Transverse colon (tissue), 4 donors: Measurements from ENCODE around the gene NBL1. TPM values are rescaled to one million over a fixed set of nuclear protein-coding genes. Genes with fewer than 3 reads are reported as not detected.
A peak's percentile ranks its signal among the peaks of the same experiment; 100 is the strongest.

Experiments used
- DNase-seq: peaks from one replicate; pipeline ENCODE4 v3.0.0-alpha.2; 2019
- H3K27ac ChIP-seq, 4 donors: fragments of 200-600 bp; sonication (generic); 2 replicates each; pipeline ENCODE4 v1.5.1; 2016 to 2018; ENCODE audit warnings: inconsistent platforms in 4 of 4
- H3K27me3 ChIP-seq: fragments of 200-600 bp; sonication (generic); 2 replicates; pipeline ENCODE4 v1.5.1; 2017; ENCODE audit warnings: inconsistent platforms
- H3K36me3 ChIP-seq, 4 donors: fragments of 200-600 bp; sonication (generic); 2 replicates each; pipeline ENCODE4 v1.5.1; 2017 to 2019; ENCODE audit warnings: inconsistent platforms in 4 of 4
- H3K4me1 ChIP-seq, 4 donors: fragments of 200-600 bp; sonication (generic); 2 replicates each; pipeline ENCODE4 v1.5.1; 2017 to 2020; ENCODE audit warnings: inconsistent platforms in 4 of 4
- H3K4me3 ChIP-seq, 4 donors: fragments of 200-600 bp; sonication (generic); 1 replicate in 1 of 4; 2 replicates in 3 of 4; pipeline versions ENCODE4 v1.5.1 to v1.6.1; 2017 to 2019; ENCODE audit warnings: inconsistent platforms in 4 of 4
- H3K9me3 ChIP-seq, 2 donors: fragments of 200-600 bp; sonication (generic); 2 replicates each; pipeline ENCODE4 v1.5.1; 2017 to 2019; ENCODE audit warnings: inconsistent platforms in 2 of 2
- EP300 ChIP-seq: sonication (generic); formaldehyde crosslinking; IDR thresholded peaks from one replicate; pipeline ENCODE4 v1.6.1; 2017; ENCODE audit warnings: antibody characterized with exemption, low read depth
- POLR2A ChIP-seq: fragments of 450-650 bp; IDR thresholded peaks from one replicate; pipeline ENCODE4 v1.6.1; 2016; ENCODE audit warnings: antibody characterized with exemption, mild to moderate bottlenecking, moderate library complexity
- POLR2AphosphoS5 ChIP-seq, 3 donors: sonication (generic); formaldehyde crosslinking; IDR thresholded peaks; one replicate each; pipeline ENCODE4 v1.6.1; 2016; ENCODE audit warnings: antibody characterized with exemption in 3 of 3
- WGBS, 2 donors: methylation state at CpG; one replicate each; pipeline ENCODE4 v1.1.5; 2018; ENCODE audit warnings: low coverage in 1 of 2; 5-methylcytosine and 5-hydroxymethylcytosine counted together
- in situ Hi-C, 4 donors: fragments of 200-750 bp; cut with MboI; loops; one replicate each; pipeline versions ENCODE4 v1.15.0 to v1.15.1; 2017; ENCODE audit warnings: low sequenced_read_pairs in 3 of 4, low pct_ligation_motif_present in 1 of 4, low pct_unique_long_range_greater_than_20kb in 1 of 4
- intact Hi-C: fragments of 100-400 bp; cut with DNase I; formaldehyde crosslinking; loops from one replicate; pipeline ENCODE4 v1.15.1; 2023; ENCODE audit warnings: low total_unique reads
- total RNA-seq, 4 donors: library from RNA; depleted of rRNA; stranded (reverse); fragments of >200 nt; gene quantifications; one replicate each; pipeline ENCODE4 v1.1.0, GENCODE V29; 2016
- TF ChIP-seq, protein P1 (sequence below), 5 experiments: fragments of 200-600 bp in 3 of 5; fragments of 450-650 bp in 2 of 5; sonication (generic) in 3 of 5; IDR thresholded peaks; 1 replicate in 2 of 5; 2 replicates in 3 of 5; pipeline ENCODE4 v1.5.1; 2016 to 2017; ENCODE audit warnings: antibody characterized with exemption in 5 of 5, inconsistent platforms in 3 of 5, mild to moderate bottlenecking in 2 of 5, moderate library complexity in 1 of 5

Gene NBL1
- total RNA-seq, 4 donors from 2014 or later: 122 to 238 (median 204) TPM

DNA sequence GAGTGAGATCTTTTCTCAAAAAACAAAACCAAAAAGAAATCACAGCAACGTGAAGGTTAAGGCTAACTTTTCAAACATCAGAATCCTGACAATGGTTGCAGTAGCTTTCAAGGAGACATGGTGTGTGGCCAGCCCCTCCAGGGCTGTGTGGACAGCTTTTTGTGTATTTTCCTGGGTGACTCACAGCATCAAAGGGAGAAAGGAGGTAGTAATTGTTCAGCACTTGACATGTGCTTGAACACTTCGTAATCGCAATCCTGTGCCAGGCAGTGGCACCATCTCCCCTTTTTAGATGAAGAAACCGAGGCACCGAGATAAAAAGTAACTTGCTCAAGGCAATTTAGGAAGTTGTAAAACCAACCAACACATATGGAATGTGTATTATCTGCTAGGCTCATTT, 10.3 kb downstream of the NBL1 start:
- no peaks in the 10 kb centered on the region for H3K27me3 ChIP-seq
- intact Hi-C loops (loop anchor here (2.0 kb wide), 1 partner anchor 310 kb away; no protein-coding TSS in a partner anchor), in situ Hi-C loops (loop anchor here (5.0 to 25.0 kb wide), 5 partner anchors 160 to 312 kb away; partner anchors contain the start of gene CAPZB (in 1 of the 4))
- H3K9me3 ChIP-seq: no peaks in the 10 kb centered on the region
- peak overlapping the region in 1 of 4 donors; percentile 4 for H3K27ac ChIP-seq
- H3K36me3 ChIP-seq: peaks cover 0 to 10% (median 4%) of the 10 kb centered on the region in 4 donors
- no peak overlapping the region for H3K4me3 ChIP-seq
- WGBS, 2 donors: 69 to 75% methylated on average over 2 to 5 of the region's 5 CpGs
- peaks cover 18 to 43% (median 29%) of the 10 kb centered on the region in 4 donors for H3K4me1 ChIP-seq
- no peak for DNase-seq
- no peak for TF ChIP-seq POLR2AphosphoS5 (IDR thresholded peaks at IDR 0.05)
- TF ChIP-seq POLR2A: no peak
- TF ChIP-seq, protein P1, sequence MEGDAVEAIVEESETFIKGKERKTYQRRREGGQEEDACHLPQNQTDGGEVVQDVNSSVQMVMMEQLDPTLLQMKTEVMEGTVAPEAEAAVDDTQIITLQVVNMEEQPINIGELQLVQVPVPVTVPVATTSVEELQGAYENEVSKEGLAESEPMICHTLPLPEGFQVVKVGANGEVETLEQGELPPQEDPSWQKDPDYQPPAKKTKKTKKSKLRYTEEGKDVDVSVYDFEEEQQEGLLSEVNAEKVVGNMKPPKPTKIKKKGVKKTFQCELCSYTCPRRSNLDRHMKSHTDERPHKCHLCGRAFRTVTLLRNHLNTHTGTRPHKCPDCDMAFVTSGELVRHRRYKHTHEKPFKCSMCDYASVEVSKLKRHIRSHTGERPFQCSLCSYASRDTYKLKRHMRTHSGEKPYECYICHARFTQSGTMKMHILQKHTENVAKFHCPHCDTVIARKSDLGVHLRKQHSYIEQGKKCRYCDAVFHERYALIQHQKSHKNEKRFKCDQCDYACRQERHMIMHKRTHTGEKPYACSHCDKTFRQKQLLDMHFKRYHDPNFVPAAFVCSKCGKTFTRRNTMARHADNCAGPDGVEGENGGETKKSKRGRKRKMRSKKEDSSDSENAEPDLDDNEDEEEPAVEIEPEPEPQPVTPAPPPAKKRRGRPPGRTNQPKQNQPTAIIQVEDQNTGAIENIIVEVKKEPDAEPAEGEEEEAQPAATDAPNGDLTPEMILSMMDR (IDR thresholded peaks at IDR 0.05): no peak
- no peak for TF ChIP-seq EP300

DNA sequence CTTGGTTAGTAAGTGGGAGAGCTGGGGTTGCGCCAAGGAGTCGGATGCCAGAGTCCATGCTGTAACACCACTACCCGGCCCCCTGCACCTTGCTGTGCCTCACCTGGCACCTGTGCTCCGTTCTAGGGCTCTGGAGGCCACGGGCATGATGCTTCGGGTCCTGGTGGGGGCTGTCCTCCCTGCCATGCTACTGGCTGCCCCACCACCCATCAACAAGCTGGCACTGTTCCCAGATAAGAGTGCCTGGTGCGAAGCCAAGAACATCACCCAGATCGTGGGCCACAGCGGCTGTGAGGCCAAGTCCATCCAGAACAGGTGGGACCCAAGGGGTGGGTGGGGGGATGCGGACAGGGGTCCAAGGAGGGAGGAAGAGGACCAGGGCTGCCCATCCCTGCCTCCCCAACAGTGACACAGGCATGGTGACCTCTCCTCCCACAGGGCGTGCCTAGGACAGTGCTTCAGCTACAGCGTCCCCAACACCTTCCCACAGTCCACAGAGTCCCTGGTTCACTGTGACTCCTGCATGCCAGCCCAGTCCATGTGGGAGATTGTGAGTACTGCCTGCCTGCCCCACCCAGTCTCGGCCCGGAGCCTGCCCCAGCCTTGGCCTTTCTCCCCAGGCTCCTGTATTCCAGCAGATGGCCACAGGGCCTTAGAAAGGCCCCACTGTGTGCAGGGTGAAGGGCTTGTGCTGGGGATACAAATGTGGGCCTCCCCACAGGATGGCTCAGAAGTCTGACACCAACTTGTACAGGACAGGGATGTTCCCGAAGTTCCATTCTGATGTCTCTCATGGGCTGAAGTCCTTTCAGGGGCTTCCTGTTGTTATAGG, 11.0 kb downstream of the NBL1 start:
- H3K27ac ChIP-seq: peak overlapping the region in 1 of 4 donors; percentile 4
- in situ Hi-C loops: loop anchor here (5.0 to 25.0 kb wide), 5 partner anchors 160 to 313 kb away; partner anchors contain the start of gene CAPZB (in 1 of the 4)

DNA sequence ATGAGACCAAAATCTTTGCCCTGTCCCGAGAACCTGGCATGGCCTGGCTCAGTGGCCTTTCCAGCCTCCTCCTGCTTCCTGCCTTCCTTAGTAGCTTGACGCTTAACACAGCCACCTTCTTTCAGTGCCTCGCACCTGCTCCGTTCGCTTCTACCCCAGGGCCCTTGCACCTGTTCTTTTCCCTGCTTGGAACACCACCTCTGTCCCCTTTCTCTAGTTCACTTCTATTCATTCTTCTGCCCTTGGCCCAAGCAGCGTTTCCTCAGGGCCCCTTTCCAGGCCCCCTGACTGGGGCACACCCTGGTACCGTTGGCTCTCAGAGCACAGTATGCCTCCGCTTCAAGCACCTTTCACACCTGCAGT, 11.6 kb downstream of the NBL1 start:
- 60 to 81% methylated on average over 1 to 8 of the region's 8 CpGs for WGBS, 2 donors
- no peaks in the 10 kb centered on the region for H3K9me3 ChIP-seq
- no peak overlapping the region for H3K27ac ChIP-seq
- H3K4me1 ChIP-seq: peaks cover 7 to 33% (median 21%) of the 10 kb centered on the region in 4 donors
- no peak for DNase-seq
- intact Hi-C loops: loop anchor here (2.0 kb wide), 1 partner anchor 311 kb away; no protein-coding TSS in a partner anchor
- no peak overlapping the region for H3K4me3 ChIP-seq
- in situ Hi-C loops: loop anchor here (10.0 to 25.0 kb wide), 4 partner anchors 161 to 311 kb away; partner anchors contain the start of gene CAPZB (in 1 of the 4)
- H3K27me3 ChIP-seq: no peaks in the 10 kb centered on the region
- H3K36me3 ChIP-seq: peaks cover 0 to 10% (median 4%) of the 10 kb centered on the region in 4 donors
- no peak for TF ChIP-seq EP300
- TF ChIP-seq POLR2AphosphoS5 (IDR thresholded peaks at IDR 0.05): no peak
- no peak for TF ChIP-seq POLR2A
- TF ChIP-seq, protein P1 (IDR thresholded peaks at IDR 0.05): no peak

More for the DNA sequence above, 11.0 kb downstream of the NBL1 start:
- peaks cover 12 to 39% (median 27%) of the 10 kb centered on the region in 4 donors for H3K4me1 ChIP-seq
- no peak for DNase-seq
- TF ChIP-seq, protein P1 (IDR thresholded peaks at IDR 0.05): no peak
- 65% methylated on average over 13 of the region's 15 CpGs; no CpG with 5 or more reads in 1 of the 2 donors for WGBS, 2 donors
- peaks cover 0 to 10% (median 4%) of the 10 kb centered on the region in 4 donors for H3K36me3 ChIP-seq
- intact Hi-C loops: loop anchor here (2.0 kb wide), 1 partner anchor 310 kb away; no protein-coding TSS in a partner anchor
- no peak overlapping the region for H3K4me3 ChIP-seq
- H3K9me3 ChIP-seq: no peaks in the 10 kb centered on the region
- H3K27me3 ChIP-seq: no peaks in the 10 kb centered on the region

DNA sequence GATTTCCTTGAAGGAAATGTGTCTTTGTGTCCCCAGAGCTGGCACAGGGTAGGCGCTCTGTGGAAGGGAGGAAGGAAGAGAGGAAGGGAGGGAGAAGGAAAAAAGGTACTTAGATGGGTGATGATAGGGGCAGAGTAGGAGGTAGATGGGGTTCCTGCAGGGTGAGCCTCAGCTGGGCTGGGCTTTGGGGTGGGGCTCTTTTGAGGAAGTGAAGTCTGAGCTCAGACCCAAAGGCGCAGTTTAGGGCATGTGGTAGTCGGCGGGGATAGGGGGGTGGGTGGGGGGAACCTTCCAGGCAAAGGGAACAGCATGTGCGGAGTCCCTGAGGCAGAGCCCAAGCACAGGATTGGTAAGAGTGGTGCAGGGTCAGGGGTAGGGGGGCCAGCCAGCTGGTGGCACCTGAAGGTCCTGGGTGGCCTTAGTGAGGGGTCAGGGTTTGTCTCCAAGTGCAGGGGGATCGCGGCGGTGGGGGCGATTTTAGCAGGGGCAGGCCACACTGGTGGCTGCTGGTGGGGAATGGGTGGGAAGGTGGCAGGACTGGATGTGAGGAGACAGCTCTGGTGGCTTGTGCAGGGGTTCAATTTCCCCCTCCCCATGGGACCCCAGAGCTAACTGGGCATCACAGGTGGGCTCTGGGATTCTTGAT, 12.1 kb downstream of the NBL1 start:
- intact Hi-C loops (no loop called here), in situ Hi-C loops (loop anchor here (10.0 to 25.0 kb wide), 4 partner anchors 161 to 311 kb away; partner anchors contain the start of gene CAPZB (in 1 of the 4))
- Histone ChIP-seq H3K36me3 (peaks cover 0 to 10% (median 4%) of the 10 kb centered on the region in 4 donors), H3K9me3 (no peaks in the 10 kb centered on the region), H3K4me3 (no peak overlapping the region), H3K4me1 (peaks cover 1 to 28% (median 17%) of the 10 kb centered on the region in 4 donors), H3K27ac (no peak overlapping the region), H3K27me3 (peaks cover 3% of the 10 kb centered on the region)
- DNase-seq: no peak
- WGBS, 2 donors: 80 to 100% methylated on average over 1 to 9 of the region's 9 CpGs
- no peak for TF ChIP-seq POLR2A
- no peak for TF ChIP-seq EP300
- TF ChIP-seq POLR2AphosphoS5 (IDR thresholded peaks at IDR 0.05): no peak
- TF ChIP-seq, protein P1 (IDR thresholded peaks at IDR 0.05): no peak
